GOT3 (cell line): Measurements from ENCODE around the gene NOL4L.

ENCODE experiments used
- DNase-seq: peaks from one replicate; lab custom pipeline; 2025; ENCODE audit warnings: mixed read lengths; lab: John Stamatoyannopoulos, UW

NOL4L gene

GRCh38 chr20:32576560-32576959 is 8.6 kb downstream of the NOL4L start:
- no peak for DNase-seq

- no peak for DNase-seq
Observed at GRCh38 chr20:32575805-32576204, 9.3 kb downstream of the NOL4L start.

DNA sequence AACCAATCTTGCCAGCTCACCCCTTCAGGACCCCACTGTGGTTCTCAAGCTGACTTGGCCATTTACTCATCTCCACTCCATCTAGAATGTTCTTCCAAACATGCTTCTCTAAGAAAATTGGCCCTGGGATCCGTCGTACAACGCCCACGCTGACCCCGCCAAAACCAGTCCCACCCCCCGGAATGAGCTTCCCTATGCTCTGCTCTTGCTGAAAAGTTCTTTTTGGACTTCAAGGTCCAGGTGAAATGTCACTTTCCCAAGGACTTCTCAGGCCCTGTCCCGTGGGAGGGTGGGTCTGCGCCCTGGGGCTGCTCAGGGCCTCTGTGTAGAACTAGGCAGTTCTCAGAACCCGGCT is 9.9 kb downstream of the NOL4L start:
- no peak for DNase-seq

DNA sequence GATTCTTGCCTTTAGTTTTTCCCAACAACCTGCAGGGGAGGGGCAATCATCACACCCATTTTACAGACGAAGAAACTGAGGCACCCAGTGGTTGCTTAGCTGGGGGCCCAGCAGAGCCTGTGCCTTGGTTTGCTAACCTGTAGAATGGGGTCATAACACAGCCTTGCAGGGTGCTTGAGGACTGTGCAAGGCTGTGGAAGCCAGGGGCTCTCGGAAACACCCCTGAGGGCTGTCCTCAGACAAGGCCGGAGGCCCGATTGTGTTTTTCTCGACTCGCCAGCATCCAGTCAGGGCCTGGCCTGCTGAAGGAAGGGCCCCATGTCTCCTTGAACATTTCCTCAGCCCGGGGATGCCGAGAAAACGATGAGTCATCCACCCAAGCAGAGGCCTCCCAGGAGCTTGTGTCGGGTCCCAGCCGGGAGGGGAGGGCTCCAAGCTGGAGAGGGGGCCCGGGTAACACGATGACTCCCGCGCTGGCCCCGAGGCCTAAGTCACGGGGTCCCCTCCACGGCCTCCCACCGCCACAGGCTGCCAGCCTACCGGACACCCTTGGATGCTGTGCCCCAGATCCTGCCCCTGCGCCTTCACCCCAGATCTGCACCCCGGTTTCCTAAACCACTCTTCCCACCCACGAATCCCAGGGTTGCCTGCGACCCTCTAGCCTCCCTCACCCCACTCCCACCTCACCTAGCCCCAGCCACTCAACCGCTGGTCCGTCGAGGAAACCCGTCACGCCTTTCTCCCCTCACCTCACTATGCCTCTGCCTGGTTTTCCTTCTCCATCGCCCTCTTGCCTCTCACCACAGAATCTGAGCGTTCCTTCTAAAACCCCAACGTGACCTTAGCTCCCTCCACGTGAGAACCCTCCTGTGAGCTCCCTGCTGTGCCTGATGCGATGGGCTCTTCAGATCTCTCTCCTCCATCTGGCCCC is 10.6 kb downstream of the NOL4L start:
- no peak for DNase-seq

- no peak for DNase-seq
Observed at GRCh38 chr20:32573167-32573851, 11.8 kb downstream of the NOL4L start.

DNA sequence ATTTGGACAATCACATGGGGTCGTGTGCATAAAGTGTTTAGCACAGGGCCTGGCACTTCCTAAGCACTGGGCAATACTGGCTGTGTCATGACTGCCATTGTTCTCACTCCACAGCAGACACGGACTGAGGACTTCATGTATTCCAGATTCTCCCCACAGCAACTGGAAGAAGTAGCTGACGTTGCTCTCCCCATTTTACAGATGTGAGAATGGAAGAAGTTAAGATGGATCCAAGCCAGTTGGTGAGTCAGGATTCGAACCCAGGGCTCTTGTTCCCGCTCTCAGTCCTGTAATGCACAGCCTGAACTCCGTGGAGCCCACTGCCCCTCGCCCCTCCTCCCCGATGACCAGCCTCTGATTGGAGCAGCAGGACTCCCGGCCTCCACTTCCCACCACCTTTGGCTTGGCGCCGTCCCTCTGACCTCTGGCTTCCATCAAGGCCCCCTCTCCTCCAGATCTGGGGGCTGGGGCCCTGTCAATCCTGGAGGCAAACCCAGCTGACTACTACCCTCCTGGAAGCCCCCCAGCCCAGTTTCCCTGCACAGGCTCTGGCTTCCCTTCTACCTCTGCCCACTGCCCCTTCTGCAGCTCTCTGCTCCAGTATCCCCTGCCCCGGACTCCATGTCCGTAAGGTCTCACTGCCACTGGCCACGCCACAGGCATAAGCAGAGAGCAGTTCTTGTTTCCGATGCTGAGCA is 12.7 kb downstream of the NOL4L start:
- DNase-seq: no peak

DNA sequence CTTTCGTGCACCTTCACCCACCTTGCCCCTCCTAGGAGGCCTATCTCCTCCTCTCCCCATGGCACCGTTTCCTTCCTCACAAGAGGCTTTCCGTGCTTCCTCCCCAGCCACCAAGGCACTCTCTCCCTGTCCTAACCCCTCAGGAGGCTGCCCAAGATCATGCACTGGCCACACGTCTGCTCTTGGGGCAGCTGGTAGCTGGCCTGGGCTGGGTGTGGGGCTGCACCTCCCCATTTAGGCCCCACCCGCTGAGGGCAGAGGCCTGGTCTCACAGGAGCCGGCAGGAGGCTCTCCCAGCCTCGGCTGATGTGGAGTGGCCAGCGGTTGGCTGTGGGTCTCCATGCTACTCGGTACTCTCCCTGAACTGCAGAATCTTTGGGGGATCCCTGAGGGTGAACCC is 13.6 kb downstream of the NOL4L start:
- no peak for DNase-seq

DNA sequence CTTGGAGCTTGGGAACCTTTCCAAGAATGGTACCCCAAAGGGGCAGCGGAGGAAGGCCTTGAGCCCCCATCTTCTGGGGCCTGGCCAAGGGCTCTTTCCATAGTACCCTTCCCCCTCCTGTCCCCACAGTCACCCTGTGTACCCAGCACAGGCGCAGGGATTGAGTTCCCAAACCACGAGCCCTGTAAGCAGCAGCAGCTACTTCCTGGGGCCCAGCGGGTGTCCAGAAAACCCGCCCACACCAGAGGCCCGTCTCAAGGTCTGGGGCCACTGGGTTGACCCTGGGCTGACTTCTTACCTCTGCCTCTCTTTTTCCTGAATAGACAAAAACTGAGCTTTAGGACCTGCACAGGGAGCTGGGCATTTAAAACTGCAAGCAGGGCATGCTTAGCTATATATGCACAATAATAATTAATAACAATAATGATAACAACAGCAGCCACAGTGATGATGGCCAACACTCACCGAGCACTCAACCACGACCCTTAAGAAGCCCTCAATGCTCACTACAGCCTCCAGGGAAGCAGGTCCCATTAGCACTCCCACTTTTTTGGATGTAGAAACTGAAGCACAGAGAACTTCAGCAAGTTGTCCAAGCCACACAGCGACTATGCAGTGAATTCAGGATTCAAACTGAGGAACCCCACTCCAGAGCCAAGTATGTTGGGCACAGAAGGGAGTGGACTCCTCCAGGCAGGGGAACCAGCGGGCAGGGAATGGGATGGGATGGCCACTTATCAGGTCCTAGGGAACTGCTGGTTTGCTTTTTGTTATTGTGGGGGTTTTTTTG is 14.5 kb downstream of the NOL4L start:
- no peak for DNase-seq

DNA sequence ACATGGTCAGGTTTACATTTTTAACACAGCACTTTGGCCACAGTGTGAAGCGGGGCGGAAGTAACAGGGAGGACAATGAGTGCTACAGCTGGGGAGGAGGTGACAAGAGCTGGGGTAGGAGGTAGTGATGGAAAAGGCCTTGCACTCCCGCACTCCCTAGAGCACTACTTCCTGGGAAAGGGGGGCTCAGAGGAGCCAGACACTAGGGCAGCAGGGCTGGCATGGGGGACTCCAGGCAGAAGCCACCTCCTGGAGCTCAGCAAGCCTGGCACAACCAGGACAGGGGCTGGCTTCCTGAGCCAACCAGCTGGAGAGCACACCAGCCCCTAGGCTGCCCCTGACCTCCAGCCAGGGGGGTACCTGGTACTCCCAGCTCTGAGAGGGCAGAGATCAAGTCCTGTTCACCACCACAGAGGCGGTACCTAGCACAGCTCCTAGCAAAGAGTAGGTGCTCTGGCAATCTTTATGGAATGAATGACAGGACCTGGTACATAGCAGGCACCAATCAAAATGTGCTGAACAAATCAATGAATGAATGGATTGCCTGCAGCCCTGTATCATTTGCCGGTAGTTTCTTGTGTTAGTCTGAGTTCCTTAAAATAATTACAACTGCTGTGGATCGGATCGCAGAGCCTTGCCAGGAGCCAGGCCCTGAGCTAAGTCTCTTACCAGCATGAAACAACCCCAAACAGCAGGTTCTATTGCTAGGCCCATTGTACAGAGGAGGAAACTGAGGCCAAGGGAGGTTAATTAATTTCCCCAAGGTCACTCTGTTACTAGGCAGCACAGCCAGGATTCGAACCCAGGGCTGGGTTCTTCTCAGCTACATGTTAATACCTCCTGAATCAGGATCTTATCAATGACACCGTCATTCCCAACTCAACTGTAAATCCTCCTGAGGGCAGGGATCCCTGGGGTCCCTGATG is 15.5 kb downstream of the NOL4L start:
- no peak for DNase-seq

DNA sequence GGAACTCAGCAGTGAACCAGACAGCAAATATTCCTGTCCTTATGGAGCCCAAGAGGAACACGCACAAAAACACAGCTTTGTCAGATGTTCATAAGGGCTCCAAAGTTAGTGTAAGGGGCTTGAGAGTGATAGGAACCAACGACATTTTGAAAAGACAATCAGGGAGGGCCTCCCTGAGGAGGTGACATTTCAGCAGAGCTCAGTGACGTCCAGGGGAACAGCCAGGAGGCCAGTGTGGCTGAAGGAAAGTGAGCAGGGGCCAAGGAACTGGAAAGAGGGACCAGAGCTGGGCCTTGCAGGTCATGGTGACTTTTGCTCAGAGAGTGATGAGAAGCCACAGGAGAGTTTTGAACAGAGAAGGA is 16.1 kb downstream of the NOL4L start:
- no peak for DNase-seq

- no peak for DNase-seq
Observed at GRCh38 chr20:32567384-32568178, 17.6 kb downstream of the NOL4L start.

- no peak for DNase-seq
Observed at GRCh38 chr20:32566379-32567374, 18.5 kb downstream of the NOL4L start.

DNA sequence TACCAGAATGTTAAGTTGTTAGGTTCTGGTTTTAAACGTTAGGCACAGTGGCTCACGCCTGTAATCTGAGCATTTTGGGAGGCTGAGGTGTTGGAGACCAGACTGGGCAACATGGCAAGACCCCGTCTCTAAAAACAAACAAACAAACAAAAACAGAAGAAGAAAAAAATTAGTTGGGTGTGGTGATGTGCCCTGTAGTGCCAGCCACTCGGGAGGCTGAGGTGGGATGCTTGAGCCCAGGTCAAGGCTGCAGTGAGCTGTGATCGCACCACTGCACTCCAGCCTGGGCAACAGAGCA is 19.4 kb downstream of the NOL4L start:
- no peak for DNase-seq

DNA sequence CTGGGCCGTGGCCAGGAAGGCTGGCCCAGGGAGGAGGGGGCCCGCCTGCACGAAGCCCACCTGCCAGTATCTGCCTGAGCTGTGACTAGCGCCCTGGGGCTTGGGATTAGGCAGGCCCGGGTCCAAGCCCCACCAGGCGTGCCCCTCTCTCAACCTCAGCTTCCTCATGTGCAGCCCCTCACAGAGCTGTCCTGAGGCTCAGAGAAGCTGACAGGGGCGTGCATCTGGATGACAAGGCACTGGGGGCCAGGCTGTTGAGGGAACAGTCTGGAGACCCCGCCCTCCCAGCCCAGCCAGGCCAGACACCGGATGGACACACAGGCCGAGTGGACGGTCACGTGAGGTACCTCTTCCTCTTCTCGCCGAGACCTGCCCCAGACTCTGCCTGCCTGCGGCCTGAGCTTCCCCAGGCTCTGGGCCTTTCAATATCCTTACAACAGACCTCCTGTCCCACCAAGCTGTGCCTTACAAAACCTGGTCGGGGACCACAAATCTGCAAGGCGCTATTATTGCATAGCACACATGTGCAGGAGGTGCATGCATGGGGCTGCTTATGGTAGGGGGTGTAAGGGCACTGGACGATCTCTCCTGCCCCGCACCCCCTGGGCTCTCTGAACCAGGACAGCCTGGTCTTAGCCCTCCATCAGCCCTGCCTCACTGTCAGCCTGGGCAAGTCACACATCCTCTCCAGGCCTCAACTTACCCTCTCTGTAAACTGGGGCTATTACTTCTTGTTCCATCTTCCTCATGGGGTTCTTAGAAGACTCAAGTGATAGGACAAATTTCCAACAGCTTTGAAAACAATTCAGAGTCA is 20.0 kb downstream of the NOL4L start:
- no peak for DNase-seq

DNA sequence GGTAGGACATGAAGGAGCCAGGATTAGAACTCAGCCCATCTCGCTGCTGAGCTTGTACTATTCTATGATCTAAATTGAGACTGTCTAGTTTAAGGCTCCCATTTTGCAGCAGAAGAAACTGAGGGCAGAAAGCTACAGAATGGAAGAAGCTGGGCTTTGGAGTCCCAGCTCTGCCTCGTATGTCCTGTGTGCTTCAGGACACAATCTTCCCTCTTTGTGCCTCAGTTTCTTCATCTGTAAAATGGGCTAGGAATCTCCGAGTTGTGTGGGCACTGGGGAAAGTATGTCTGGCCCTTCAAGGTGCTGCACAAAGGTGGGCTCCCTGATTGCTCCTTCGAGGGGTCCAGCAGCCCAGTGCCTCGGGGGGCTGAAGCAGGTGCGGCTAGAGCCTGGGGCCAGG is 20.7 kb downstream of the NOL4L start:
- no peak for DNase-seq

DNA sequence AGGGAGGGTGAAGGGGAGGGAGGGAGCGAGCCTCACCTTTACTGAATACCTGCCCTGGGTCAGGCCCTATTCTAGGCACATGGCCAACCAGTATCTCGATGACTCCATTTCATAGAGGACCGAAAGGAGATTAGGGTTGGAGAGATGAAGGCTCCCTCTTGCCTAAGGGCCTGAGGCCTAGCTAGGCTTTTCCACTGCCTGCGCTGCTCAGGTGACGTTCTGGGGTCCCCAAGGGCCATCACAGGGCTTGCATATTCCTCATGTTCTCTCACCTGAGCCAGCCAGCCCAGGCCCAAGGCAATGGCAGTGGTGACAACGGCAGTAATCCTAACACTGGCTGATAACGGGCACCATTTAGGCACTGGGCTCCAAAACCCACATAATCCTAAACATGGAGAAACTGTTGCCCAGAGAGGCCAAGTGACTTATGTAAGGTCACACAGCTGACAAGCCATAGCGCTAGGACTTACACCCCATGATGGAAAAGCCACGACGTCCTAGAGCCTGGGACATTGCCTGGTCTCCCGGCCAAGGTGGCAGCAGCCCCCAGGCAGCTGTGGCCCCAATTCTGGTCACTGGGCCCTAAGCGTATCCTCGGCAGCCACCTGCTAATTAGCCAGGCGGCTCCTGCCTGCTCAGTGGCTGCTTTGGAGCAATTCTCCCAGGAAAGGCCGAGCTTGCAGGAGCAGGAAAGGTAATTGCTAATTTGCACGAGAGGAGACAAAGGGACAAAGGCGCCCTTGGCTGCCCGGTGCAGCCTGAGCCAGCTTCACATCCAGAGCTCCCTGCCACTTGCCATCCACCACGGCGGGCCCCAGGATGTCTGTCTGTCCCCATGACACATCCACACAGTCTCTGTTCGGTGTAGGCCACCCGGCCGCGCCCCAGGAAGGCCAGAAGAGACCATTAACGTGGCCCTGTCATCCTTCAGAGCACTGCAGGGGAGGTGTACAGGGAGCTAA is 21.5 kb downstream of the NOL4L start:
- no peak for DNase-seq

DNA sequence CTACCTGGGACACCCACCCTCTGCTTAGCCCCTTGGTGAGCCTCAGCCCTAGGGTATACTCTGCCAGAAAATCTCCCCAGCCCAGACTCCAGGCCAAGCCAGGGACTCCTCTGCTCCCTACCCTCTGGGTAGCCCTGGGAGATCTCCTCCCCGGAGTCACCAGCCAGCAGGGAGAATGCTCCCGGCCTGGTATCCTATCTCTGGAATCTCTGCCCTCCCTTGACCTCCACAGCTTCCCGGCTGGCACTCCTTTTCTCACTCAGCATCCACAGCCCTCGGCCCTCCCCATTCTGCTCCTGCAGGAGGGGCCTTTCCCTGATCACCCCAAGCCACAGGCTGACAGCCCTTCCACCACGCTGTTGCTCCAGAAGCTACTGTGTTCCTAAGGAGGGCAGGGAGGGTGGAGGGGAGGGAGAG is 22.6 kb downstream of the NOL4L start:
- no peak for DNase-seq
